Testis (tissue), 3 donors: ENCODE data around the gene ARSA. TPM values are rescaled to one million over a fixed set of nuclear protein-coding genes. Genes with fewer than 3 reads are reported as not detected.

Source experiments
- DNase-seq: peaks from one replicate; pipeline ENCODE4 v3.0.0-alpha.2; 2019
- H3K27ac ChIP-seq, 2 donors: fragments of 200-600 bp; sonication (generic); one replicate each; pipeline ENCODE4 v1.5.1; 2019
- H3K27me3 ChIP-seq: fragments of 200-600 bp; sonication (generic); one replicate; pipeline ENCODE4 v1.5.1; 2019
- H3K36me3 ChIP-seq: fragments of 200-600 bp; sonication (generic); one replicate; pipeline ENCODE4 v1.5.1; 2017; ENCODE audit warnings: low read depth; ENCODE audit errors: missing control alignments
- H3K4me1 ChIP-seq: fragments of 200-600 bp; sonication (generic); one replicate; pipeline ENCODE4 v1.5.1; 2019
- H3K4me3 ChIP-seq, 2 donors: fragments of 200-600 bp; sonication (generic); one replicate each; pipeline ENCODE4 v1.5.1; 2017 to 2019
- H3K9me3 ChIP-seq: fragments of 200-600 bp; sonication (generic); one replicate; pipeline ENCODE4 v1.5.1; 2017
- POLR2A ChIP-seq: fragments of 450-650 bp; IDR thresholded peaks from one replicate; pipeline ENCODE4 v1.6.1; 2017; ENCODE audit warnings: antibody characterized with exemption, mild to moderate bottlenecking, moderate library complexity
- WGBS, 2 donors: methylation state at CpG; one replicate each; pipeline ENCODE4 v1.1.5; 2018; 5-methylcytosine and 5-hydroxymethylcytosine counted together
- intact Hi-C: fragments of 100-400 bp; cut with DNase I; formaldehyde crosslinking; loops from one replicate; pipeline ENCODE4 v1.15.1; 2023; ENCODE audit warnings: low total_unique reads
- polyA plus RNA-seq: library from polyadenylated mRNA; stranded (reverse); fragments of 350-450 nt; fragmentation: Illumina TruSeq; extraction: RNeasy Lipid Tissue Mini Kit (QIAGEN cat#74804); gene quantifications from one replicate; pipeline ENCODE4 v1.2.3, GENCODE V29; 2014; ENCODE audit warnings: low read depth, low replicate concordance; ENCODE audit not compliant: insufficient read depth
- total RNA-seq, 2 donors: library from RNA; depleted of rRNA; stranded (reverse); fragments of >200 nt; gene quantifications; one replicate each; pipeline ENCODE4 v1.2.3, GENCODE V29; 2016
- TF ChIP-seq, protein P1 (sequence below), 3 experiments: fragments of 450-650 bp in 2 of 3; fragments of 200-600 bp in 1 of 3; sonication (generic) in 1 of 3; IDR thresholded peaks; one replicate each; pipeline ENCODE4 v1.5.1; 2016 to 2019; ENCODE audit warnings: antibody characterized with exemption in 3 of 3, mild to moderate bottlenecking in 2 of 3, moderate library complexity in 1 of 3

The ARSA gene
- total and polyA plus RNA-seq, 3 donors from 2014 or later, result 60.9 to 95.9 (median 73.5) TPM

DNA sequence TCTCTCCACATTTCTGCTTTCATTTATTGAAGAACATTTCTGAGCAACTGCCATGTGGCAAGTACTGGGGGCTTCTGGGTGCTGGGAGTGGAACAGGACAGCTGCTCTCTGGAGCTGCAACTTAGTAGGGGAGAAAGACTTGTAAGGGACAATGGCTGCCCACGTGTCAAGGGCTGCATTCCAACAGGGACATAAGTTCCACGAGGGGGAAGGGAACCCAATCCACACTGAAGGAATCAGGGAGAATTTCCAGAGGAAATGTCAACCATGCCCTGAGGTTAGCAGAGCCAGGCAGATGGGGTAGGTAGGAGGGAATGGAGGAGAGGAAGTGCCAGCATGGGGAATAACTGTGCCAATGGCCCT lies 25.6 kb downstream of the ARSA start:
- DNase-seq, result no peak
- intact Hi-C loops, result no loop called here
- 45 to 65% methylated on average over 2 of the region's 2 CpGs for WGBS, 2 donors
- H3K9me3 ChIP-seq, result no peaks in the 10 kb centered on the region
- H3K27ac ChIP-seq, result no peak overlapping the region
- no peaks in the 10 kb centered on the region for H3K36me3 ChIP-seq
- TF ChIP-seq, protein P1, sequence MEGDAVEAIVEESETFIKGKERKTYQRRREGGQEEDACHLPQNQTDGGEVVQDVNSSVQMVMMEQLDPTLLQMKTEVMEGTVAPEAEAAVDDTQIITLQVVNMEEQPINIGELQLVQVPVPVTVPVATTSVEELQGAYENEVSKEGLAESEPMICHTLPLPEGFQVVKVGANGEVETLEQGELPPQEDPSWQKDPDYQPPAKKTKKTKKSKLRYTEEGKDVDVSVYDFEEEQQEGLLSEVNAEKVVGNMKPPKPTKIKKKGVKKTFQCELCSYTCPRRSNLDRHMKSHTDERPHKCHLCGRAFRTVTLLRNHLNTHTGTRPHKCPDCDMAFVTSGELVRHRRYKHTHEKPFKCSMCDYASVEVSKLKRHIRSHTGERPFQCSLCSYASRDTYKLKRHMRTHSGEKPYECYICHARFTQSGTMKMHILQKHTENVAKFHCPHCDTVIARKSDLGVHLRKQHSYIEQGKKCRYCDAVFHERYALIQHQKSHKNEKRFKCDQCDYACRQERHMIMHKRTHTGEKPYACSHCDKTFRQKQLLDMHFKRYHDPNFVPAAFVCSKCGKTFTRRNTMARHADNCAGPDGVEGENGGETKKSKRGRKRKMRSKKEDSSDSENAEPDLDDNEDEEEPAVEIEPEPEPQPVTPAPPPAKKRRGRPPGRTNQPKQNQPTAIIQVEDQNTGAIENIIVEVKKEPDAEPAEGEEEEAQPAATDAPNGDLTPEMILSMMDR (IDR thresholded peaks at IDR 0.05), result no peak
- TF ChIP-seq POLR2A, result no peak
- no peak overlapping the region for H3K4me3 ChIP-seq
- H3K4me1 ChIP-seq, result peaks cover 11% of the 10 kb centered on the region
- H3K27me3 ChIP-seq, result no peaks in the 10 kb centered on the region

GRCh38 chr22:50601669-50602337 lies 26.1 kb downstream of the ARSA start:
- H3K4me3 ChIP-seq, result no peak overlapping the region
- no peak for DNase-seq
- intact Hi-C loops, result no loop called here
- H3K36me3 ChIP-seq, result no peaks in the 10 kb centered on the region
- WGBS, 2 donors, result 52 to 59% methylated on average over 12 of the region's 12 CpGs
- H3K9me3 ChIP-seq, result no peaks in the 10 kb centered on the region
- H3K27me3 ChIP-seq, result no peaks in the 10 kb centered on the region
- H3K4me1 ChIP-seq, result peaks cover 11% of the 10 kb centered on the region
- H3K27ac ChIP-seq, result no peak overlapping the region
- no peak for TF ChIP-seq POLR2A
- TF ChIP-seq, protein P1 (IDR thresholded peaks at IDR 0.05), result no peak

GRCh38 chr22:50600967-50601668 lies 26.8 kb downstream of the ARSA start:
- no peaks in the 10 kb centered on the region for H3K9me3 ChIP-seq
- TF ChIP-seq POLR2A, result no peak
- TF ChIP-seq, protein P1 (IDR thresholded peaks at IDR 0.05), result no peak
- H3K4me3 ChIP-seq, result peak overlapping the region; percentile 44 to 64
- H3K27ac ChIP-seq, result no peak overlapping the region
- DNase-seq, result no peak
- 5 to 10% methylated on average over 2 to 49 of the region's 52 CpGs for WGBS, 2 donors
- H3K4me1 ChIP-seq, result peaks cover 11% of the 10 kb centered on the region
- no peaks in the 10 kb centered on the region for H3K36me3 ChIP-seq
- intact Hi-C loops, result no loop called here
- H3K27me3 ChIP-seq, result no peaks in the 10 kb centered on the region

DNA sequence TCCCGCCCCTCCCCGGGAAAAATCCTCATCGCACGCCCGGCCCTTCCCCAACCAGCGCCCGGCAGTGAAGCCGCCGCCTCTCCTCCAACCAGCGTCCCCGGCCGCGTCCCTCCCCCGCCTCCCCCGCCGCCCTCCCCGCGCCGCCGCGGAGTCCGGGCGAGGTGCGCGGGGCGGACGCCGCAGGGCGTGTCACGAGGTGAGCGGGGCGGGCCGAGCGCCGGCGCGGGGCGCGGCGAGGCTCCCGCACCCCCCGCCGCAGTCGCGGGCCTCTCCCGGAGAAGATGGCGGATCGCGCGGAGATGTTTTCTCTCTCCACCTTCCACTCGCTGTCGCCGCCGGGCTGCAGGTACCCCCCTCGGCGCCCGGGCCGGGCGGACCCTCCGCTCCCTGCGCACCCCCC lies 27.4 kb downstream of the ARSA start, which contains the start of gene MAPK8IP2:
MAPK8IP2 (plus strand) TSS at position 256 of the 400 bp plus-strand sequence; CDS start at position 282, 26 bp downstream.
- H3K4me3 ChIP-seq, result peak within 1 kb of the TSS; percentile 44 to 64
- H3K27ac ChIP-seq, result no peak within 1 kb of the TSS
- H3K9me3 ChIP-seq, result no peaks in the 10 kb centered on the region
- peak; percentile 38 for DNase-seq
- TF ChIP-seq, protein P1 (IDR thresholded peaks at IDR 0.05), result no peak
- no peak for TF ChIP-seq POLR2A
- H3K36me3 ChIP-seq, result no peaks in the 10 kb centered on the region
- intact Hi-C loops, result no loop called here
- H3K4me1 ChIP-seq, result peaks cover 11% of the 10 kb centered on the region
- H3K27me3 ChIP-seq, result no peaks in the 10 kb centered on the region
- 2% methylated on average over 20 of the region's 61 CpGs; no CpG with 5 or more reads in 1 of the 2 donors for WGBS, 2 donors
